Omental fat pad (tissue), 4 donors: ENCODE measurements around the gene CHD2. TPM values are rescaled to one million over a fixed set of nuclear protein-coding genes. Genes with fewer than 3 reads are reported as not detected.

Experiments used
- ATAC-seq: fragments of 150-250 bp; one replicate; pipeline ENCODE4 v1.9.1; 2016; ENCODE audit warnings: mild to moderate bottlenecking, moderate library complexity; ENCODE audit not compliant: low FRiP score
- DNase-seq: peaks from one replicate; pipeline ENCODE4 v3.0.0-alpha.2; 2019; ENCODE audit warnings: low spot score
- CTCF ChIP-seq, 3 donors: fragments of 450-650 bp; IDR thresholded peaks; one replicate each; pipeline ENCODE4 v1.5.1; 2016 to 2017; ENCODE audit warnings: antibody characterized with exemption in 3 of 3, mild to moderate bottlenecking in 3 of 3, moderate library complexity in 2 of 3
- total RNA-seq, 4 donors: library from RNA; depleted of rRNA; stranded (reverse); fragments of >200 nt; gene quantifications; one replicate each; pipeline ENCODE4 v1.1.0, GENCODE V29; 2016

The CHD2 gene
- total RNA-seq, 4 donors from 2014 or later: 77.7 to 140 (median 134) TPM

- no peak for TF ChIP-seq CTCF (IDR thresholded peaks at IDR 0.05)
- ATAC-seq: no peak
- no peak for DNase-seq
Observed at GRCh38 chr15:92933831-92934230, 33.7 kb downstream of the CHD2 start.

- TF ChIP-seq CTCF (IDR thresholded peaks at IDR 0.05): no peak
- no peak for ATAC-seq
- DNase-seq: no peak
Observed at GRCh38 chr15:92934716-92935115, 34.6 kb downstream of the CHD2 start.

- ATAC-seq (no peak), DNase-seq (no peak)
- TF ChIP-seq CTCF (IDR thresholded peaks at IDR 0.05): no peak
Observed at GRCh38 chr15:92936138-92936537, 36.0 kb downstream of the CHD2 start.

GRCh38 chr15:92936693-92937092 is 36.6 kb downstream of the CHD2 start:
- DNase-seq: no peak
- no peak for TF ChIP-seq CTCF (IDR thresholded peaks at IDR 0.05)
- no peak for ATAC-seq

- TF ChIP-seq CTCF (IDR thresholded peaks at IDR 0.05): no peak
- ATAC-seq (no peak), DNase-seq (no peak)
Observed at GRCh38 chr15:92937901-92938300, 37.8 kb downstream of the CHD2 start.

- ATAC-seq: no peak
- no peak for DNase-seq
Observed at GRCh38 chr15:92938387-92938786, 38.3 kb downstream of the CHD2 start.

More at GRCh38 chr15:92938387-92938786, 38.3 kb downstream of the CHD2 start:
- TF ChIP-seq CTCF (IDR thresholded peaks at IDR 0.05): no peak
